Suprapubic skin (tissue), 4 donors: ENCODE data around the gene DNLZ. TPM values are rescaled to one million over a fixed set of nuclear protein-coding genes. Genes with fewer than 3 reads are reported as not detected.
A peak's percentile ranks its signal among the peaks of the same experiment; 100 is the strongest.

Experiments
- DNase-seq, 2 donors: peaks; one replicate each; pipeline ENCODE4 v3.0.0-alpha.2; 2019; ENCODE audit warnings: low spot score in 2 of 2
- H3K27ac ChIP-seq: fragments of 200-600 bp; sonication (generic); one replicate; pipeline ENCODE4 v1.5.1; 2019
- H3K27me3 ChIP-seq: fragments of 200-600 bp; sonication (generic); one replicate; pipeline ENCODE4 v1.5.1; 2019
- H3K36me3 ChIP-seq: fragments of 200-600 bp; sonication (generic); one replicate; pipeline ENCODE4 v1.5.1; 2019
- H3K4me1 ChIP-seq: fragments of 200-600 bp; sonication (generic); one replicate; pipeline ENCODE4 v1.5.1; 2019
- H3K4me3 ChIP-seq: fragments of 200-600 bp; sonication (generic); one replicate; pipeline ENCODE4 v1.5.1; 2019; ENCODE audit warnings: mild to moderate bottlenecking
- H3K9me3 ChIP-seq: fragments of 200-600 bp; sonication (generic); one replicate; pipeline ENCODE4 v1.5.1; 2019
- EP300 ChIP-seq: sonication (generic); formaldehyde crosslinking; IDR thresholded peaks from one replicate; pipeline ENCODE4 v1.6.1; 2017; ENCODE audit warnings: antibody characterized with exemption
- POLR2A ChIP-seq, 2 donors: fragments of 450-650 bp; IDR thresholded peaks; one replicate each; pipeline ENCODE4 v1.6.1; 2017; ENCODE audit warnings: antibody characterized with exemption in 2 of 2, mild to moderate bottlenecking in 2 of 2, moderate library complexity in 2 of 2
- POLR2AphosphoS5 ChIP-seq, 3 donors: sonication (generic); formaldehyde crosslinking; IDR thresholded peaks; one replicate each; pipeline ENCODE4 v1.6.1; 2017; ENCODE audit warnings: antibody characterized with exemption in 3 of 3
- WGBS: methylation state at CpG from one replicate; pipeline ENCODE4 v1.1.5; 2018; 5-methylcytosine and 5-hydroxymethylcytosine counted together
- total RNA-seq, 4 donors: library from RNA; depleted of rRNA; stranded (reverse); fragments of >200 nt; gene quantifications; one replicate each; pipeline ENCODE4 v1.1.0, GENCODE V29; 2016
- TF ChIP-seq, protein P1 (sequence below), 2 donors: fragments of 200-600 bp in 1 of 2; fragments of 450-650 bp in 1 of 2; sonication (generic) in 1 of 2; IDR thresholded peaks; one replicate each; pipeline ENCODE4 v1.5.1; 2016 to 2019; ENCODE audit warnings: antibody characterized with exemption in 2 of 2, mild to moderate bottlenecking in 1 of 2, moderate library complexity in 1 of 2

Gene DNLZ
- total RNA-seq, 4 donors from 2014 or later: 11.3 to 46.4 (median 37.9) TPM

DNA sequence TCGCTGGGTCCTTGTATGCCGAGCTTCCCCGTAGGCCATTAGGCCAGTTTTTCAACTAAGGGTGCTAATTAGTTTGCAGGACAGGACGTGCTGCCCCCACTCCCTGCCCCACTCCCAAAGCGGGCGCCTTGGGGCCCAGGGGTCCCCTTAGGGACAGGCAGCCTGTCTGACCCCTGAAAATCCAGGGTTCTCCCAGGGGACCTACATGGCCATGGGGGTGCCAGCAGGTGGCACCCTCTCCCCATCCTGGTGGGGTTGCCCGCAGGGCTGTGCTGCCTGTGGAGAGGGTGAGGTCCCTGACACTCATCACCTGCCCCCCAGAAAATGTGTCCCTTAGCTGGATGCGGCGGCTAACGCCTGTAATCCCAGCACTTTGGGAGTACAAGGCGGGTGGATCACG is 51.1 kb downstream of the DNLZ start:
- Histone ChIP-seq H3K27ac (no peak overlapping the region), H3K4me1 (peaks cover 5% of the 10 kb centered on the region), H3K9me3 (peaks cover 6% of the 10 kb centered on the region), H3K27me3 (peaks cover 30% of the 10 kb centered on the region), H3K36me3 (no peaks in the 10 kb centered on the region), H3K4me3 (no peak overlapping the region)
- WGBS: 78% methylated on average over 10 of the region's 12 CpGs
- TF ChIP-seq, protein P1, sequence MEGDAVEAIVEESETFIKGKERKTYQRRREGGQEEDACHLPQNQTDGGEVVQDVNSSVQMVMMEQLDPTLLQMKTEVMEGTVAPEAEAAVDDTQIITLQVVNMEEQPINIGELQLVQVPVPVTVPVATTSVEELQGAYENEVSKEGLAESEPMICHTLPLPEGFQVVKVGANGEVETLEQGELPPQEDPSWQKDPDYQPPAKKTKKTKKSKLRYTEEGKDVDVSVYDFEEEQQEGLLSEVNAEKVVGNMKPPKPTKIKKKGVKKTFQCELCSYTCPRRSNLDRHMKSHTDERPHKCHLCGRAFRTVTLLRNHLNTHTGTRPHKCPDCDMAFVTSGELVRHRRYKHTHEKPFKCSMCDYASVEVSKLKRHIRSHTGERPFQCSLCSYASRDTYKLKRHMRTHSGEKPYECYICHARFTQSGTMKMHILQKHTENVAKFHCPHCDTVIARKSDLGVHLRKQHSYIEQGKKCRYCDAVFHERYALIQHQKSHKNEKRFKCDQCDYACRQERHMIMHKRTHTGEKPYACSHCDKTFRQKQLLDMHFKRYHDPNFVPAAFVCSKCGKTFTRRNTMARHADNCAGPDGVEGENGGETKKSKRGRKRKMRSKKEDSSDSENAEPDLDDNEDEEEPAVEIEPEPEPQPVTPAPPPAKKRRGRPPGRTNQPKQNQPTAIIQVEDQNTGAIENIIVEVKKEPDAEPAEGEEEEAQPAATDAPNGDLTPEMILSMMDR (IDR thresholded peaks at IDR 0.05): peak in 1 of 2 donors; percentile 35
- no peak for TF ChIP-seq EP300
- DNase-seq: no peak

DNA sequence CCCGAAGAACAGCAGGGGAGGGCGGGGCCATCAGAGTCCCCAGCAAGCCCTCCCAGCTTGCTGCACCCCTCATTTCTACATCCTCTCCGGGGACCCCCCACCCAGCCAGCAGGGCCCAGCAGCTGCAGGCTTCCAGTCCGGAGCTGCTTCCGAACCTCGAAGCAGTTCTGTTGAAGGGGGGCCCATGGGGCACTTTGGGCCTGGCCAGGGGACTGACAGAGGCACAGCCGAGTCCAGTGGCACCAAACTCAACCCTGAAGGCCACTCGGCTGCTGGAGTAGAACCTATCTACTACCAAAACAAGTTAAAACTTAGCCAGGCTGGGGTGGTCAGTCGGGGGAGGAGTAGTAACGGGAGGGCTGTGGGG is 51.6 kb downstream of the DNLZ start:
- no peaks in the 10 kb centered on the region for H3K36me3 ChIP-seq
- peaks cover 6% of the 10 kb centered on the region for H3K9me3 ChIP-seq
- H3K27me3 ChIP-seq: peaks cover 30% of the 10 kb centered on the region
- 65% methylated on average over 8 of the region's 10 CpGs for WGBS
- DNase-seq: no peak
- H3K4me3 ChIP-seq: no peak overlapping the region
- H3K27ac ChIP-seq: no peak overlapping the region
- H3K4me1 ChIP-seq: peaks cover 5% of the 10 kb centered on the region
- TF ChIP-seq POLR2A (IDR thresholded peaks at IDR 0.05) (no peak), POLR2AphosphoS5 (IDR thresholded peaks at IDR 0.05) (no peak), EP300 (no peak)
- TF ChIP-seq, protein P1 (IDR thresholded peaks at IDR 0.05): no peak

DNA sequence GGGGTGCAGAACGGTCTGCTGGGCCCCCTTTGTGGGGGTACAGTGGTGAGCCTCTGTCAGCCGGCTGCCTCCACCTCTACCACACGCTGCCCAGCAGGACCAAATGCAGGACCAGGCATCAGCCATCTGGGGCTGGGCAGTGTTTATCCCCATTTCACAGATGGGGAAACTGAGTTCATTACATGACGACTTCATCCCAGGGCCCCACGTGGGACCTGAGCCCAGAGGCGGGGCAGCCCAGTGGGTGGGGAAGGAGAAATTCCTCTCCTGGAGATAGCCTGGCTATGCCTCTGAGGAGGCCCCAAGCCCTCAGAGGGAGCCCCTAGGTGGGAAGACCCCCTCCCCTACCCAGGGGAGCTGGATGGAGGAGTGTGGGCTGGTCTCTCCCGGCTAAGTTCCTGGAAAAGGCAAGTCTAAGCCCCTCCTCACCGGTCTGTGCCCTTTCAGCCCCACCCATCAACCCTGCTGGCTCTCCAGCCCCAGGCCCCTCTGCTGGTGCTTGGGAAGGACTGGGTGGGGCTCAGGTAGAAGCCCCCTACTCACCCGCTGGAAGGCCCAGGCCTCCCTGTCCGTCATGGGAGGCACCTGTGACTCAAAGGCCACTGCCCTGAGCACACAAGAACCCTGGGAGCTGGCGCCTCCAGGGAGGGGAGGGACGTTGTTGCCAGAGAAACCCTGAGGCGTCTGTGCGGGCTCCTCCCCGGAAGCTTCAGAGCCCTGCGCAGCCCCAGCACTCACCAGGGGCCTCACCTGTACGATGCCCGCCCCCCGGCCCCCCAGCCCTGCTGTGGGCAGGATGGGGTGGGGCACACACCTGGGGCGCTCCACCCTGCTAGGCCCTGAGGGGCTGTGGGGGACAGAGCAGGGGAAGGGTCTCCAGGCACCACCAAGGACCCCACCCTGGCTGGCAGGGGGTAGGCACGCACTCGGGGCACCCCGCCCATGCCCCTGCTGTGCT is 52.2 kb downstream of the DNLZ start:
- DNase-seq: no peak
- 47% methylated on average over 5 of the region's 23 CpGs for WGBS
- peaks cover 6% of the 10 kb centered on the region for H3K9me3 ChIP-seq
- H3K4me3 ChIP-seq: no peak overlapping the region
- no peaks in the 10 kb centered on the region for H3K36me3 ChIP-seq
- peaks cover 5% of the 10 kb centered on the region for H3K4me1 ChIP-seq
- TF ChIP-seq EP300 (no peak), POLR2AphosphoS5 (IDR thresholded peaks at IDR 0.05) (no peak), POLR2A (IDR thresholded peaks at IDR 0.05) (no peak)
- TF ChIP-seq, protein P1 (IDR thresholded peaks at IDR 0.05): no peak
- no peak overlapping the region for H3K27ac ChIP-seq
- peaks cover 32% of the 10 kb centered on the region for H3K27me3 ChIP-seq

DNA sequence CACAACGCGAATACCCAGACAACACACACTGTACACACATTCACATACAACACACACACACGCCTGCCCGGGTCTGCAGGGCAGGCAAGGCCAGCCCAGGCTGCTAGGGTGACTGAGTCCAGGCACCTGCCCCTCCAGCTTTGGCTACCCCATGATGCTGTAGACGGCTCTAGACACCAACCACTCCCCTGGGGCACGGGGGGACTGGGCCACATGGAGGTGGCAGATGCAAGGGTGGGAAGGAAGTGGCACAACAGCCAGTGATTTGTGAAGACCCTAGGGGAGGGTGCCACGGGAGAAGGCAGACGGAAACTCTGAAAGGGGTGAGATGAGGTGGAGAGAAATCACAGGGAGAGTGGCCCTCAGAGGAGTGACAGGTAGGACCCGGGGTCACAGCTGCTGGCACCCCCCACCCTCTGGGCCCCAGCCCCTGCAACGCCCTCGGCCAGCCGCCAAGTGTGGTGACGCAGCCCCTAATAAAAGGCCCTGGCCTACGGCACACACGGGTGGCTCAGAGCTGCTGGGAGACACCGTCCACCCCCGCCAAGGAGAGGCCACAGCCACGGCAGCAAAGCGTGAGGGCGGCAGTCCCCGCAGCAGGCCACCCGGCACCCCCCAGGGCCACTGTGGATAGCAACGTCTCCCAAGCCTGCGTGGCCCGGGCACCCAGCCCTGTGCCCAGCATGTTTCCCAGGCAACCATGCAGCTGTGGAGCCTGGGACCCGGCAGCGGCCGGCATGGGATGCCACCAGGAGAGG is 53.1 kb downstream of the DNLZ start:
- TF ChIP-seq EP300: no peak
- TF ChIP-seq POLR2A (IDR thresholded peaks at IDR 0.05): no peak
- TF ChIP-seq, protein P1 (IDR thresholded peaks at IDR 0.05): no peak
- TF ChIP-seq POLR2AphosphoS5 (IDR thresholded peaks at IDR 0.05): no peak
- no peaks in the 10 kb centered on the region for H3K36me3 ChIP-seq
- H3K4me1 ChIP-seq: peaks cover 5% of the 10 kb centered on the region
- H3K27me3 ChIP-seq: peaks cover 39% of the 10 kb centered on the region
- no peak for DNase-seq
- H3K4me3 ChIP-seq: no peak overlapping the region
- peaks cover 6% of the 10 kb centered on the region for H3K9me3 ChIP-seq
- WGBS: 67% methylated on average over 9 of the region's 28 CpGs
- H3K27ac ChIP-seq: no peak overlapping the region

DNA sequence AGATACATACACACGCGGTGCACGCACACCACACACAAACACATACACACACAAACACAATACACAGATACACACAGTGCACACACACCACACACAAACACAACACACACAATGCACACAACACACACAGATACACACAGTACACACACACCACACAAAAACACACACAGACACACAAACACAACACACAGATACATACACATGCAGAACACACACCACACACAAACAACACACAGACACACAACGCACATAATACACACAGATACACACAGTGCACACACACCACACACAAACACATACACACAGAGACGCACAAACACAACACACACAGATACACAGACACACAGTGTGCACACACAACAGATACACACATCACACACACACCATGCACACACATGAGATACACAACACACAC is 53.7 kb downstream of the DNLZ start:
- Histone ChIP-seq H3K36me3 (no peaks in the 10 kb centered on the region), H3K4me1 (peaks cover 5% of the 10 kb centered on the region), H3K9me3 (peaks cover 2% of the 10 kb centered on the region), H3K4me3 (no peak overlapping the region), H3K27me3 (peaks cover 45% of the 10 kb centered on the region), H3K27ac (no peak overlapping the region)
- WGBS: 88% methylated on average over 5 of the region's 5 CpGs
- TF ChIP-seq POLR2AphosphoS5 (IDR thresholded peaks at IDR 0.05): no peak
- TF ChIP-seq POLR2A (IDR thresholded peaks at IDR 0.05): no peak
- TF ChIP-seq, protein P1 (IDR thresholded peaks at IDR 0.05): no peak
- no peak for TF ChIP-seq EP300
- DNase-seq: no peak
